HepG2 (cell line): ENCODE results near the gene BRPF1. TPM values are rescaled to one million over a fixed set of nuclear protein-coding genes. Genes with fewer than 3 reads are reported as not detected.

Experiments used
- CHD4 ChIP-seq: fragments of 200-600 bp; sonication (generic); IDR thresholded peaks from 2 replicates; pipeline ENCODE4 v1.7.0; 2017; ENCODE audit warnings: mild to moderate bottlenecking, low read length, borderline replicate concordance
- FOXK1 ChIP-seq: sonication (generic); formaldehyde crosslinking; IDR thresholded peaks from 2 replicates; pipeline ENCODE4 v1.4.0; 2020; ENCODE audit warnings: low read depth, missing genetic modification reagents, borderline replicate concordance
- HNRNPL ChIP-seq: fragments of 200-400 bp; formaldehyde crosslinking; IDR thresholded peaks from 2 replicates; pipeline ENCODE4 v1.6.1; 2017; ENCODE audit warnings: mild to moderate bottlenecking, low read depth, low read length
- HNRNPLL ChIP-seq: fragments of 200-400 bp; formaldehyde crosslinking; IDR thresholded peaks from 2 replicates; pipeline ENCODE4 v1.6.1; 2017; ENCODE audit warnings: mild to moderate bottlenecking, low read depth, low read length; ENCODE audit not compliant: poor library complexity, severe bottlenecking
- HOXA5 ChIP-seq: sonication (generic); formaldehyde crosslinking; IDR thresholded peaks from 2 replicates; pipeline ENCODE4 v1.4.0; 2020; ENCODE audit warnings: missing genetic modification reagents
- KDM5B ChIP-seq: sonication (generic); formaldehyde crosslinking; IDR thresholded peaks from 2 replicates; pipeline ENCODE4 v1.4.0; 2020; ENCODE audit warnings: missing genetic modification reagents, mild to moderate bottlenecking, borderline replicate concordance
- MIER3 ChIP-seq: IDR thresholded peaks from 2 replicates; pipeline ENCODE4 v1.6.1; 2016; ENCODE audit warnings: missing compliant biosample characterization, borderline replicate concordance
- MLLT10 ChIP-seq: sonication (generic); formaldehyde crosslinking; IDR thresholded peaks from 2 replicates; pipeline ENCODE4 v1.4.0; 2020; ENCODE audit warnings: missing genetic modification reagents
- NONO ChIP-seq, 2 experiments: fragments of 450-650 bp in 1 of 2; sonication (generic) in 1 of 2; formaldehyde crosslinking in 1 of 2; IDR thresholded peaks in 1 of 2; conservative IDR thresholded peaks in 1 of 2; 2 replicates each; pipeline versions ENCODE4 v1.6.1 to v1.8.0; 2017 to 2022; ENCODE audit warnings: mild to moderate bottlenecking in 1 of 2, missing genetic modification reagents in 1 of 2, moderate library complexity in 1 of 2
- RFXAP ChIP-seq: sonication (generic); formaldehyde crosslinking; IDR thresholded peaks from 2 replicates; pipeline ENCODE4 v1.4.0; 2020; ENCODE audit warnings: missing genetic modification reagents, borderline replicate concordance
- SATB2 ChIP-seq: sonication (generic); formaldehyde crosslinking; IDR thresholded peaks from 2 replicates; pipeline ENCODE4 v1.5.0; 2020; ENCODE audit warnings: missing genetic modification reagents
- SKI ChIP-seq: fragments of 450-650 bp; IDR thresholded peaks from one replicate; pipeline ENCODE4 v1.6.1; 2018; ENCODE audit warnings: mild to moderate bottlenecking; ENCODE audit not compliant: partially characterized antibody
- SMARCC2 ChIP-seq: fragments of 450-650 bp; IDR thresholded peaks from 2 replicates; pipeline ENCODE4 v1.6.1; 2017; ENCODE audit warnings: antibody characterized with exemption, mild to moderate bottlenecking
- STAG1 ChIP-seq: sonication (generic); formaldehyde crosslinking; IDR thresholded peaks from 2 replicates; pipeline ENCODE4 v1.4.0; 2020; ENCODE audit warnings: missing genetic modification reagents
- ZNF17 ChIP-seq: sonication (generic); formaldehyde crosslinking; IDR thresholded peaks from 2 replicates; pipeline ENCODE4 v1.5.0; 2020; ENCODE audit warnings: mild to moderate bottlenecking, missing genetic modification reagents
- ZNF230 ChIP-seq: sonication (generic); formaldehyde crosslinking; IDR thresholded peaks from 2 replicates; pipeline ENCODE4 v1.4.0; 2020; ENCODE audit warnings: mild to moderate bottlenecking, missing genetic modification reagents
- ZNF256 ChIP-seq: sonication (generic); formaldehyde crosslinking; conservative IDR thresholded peaks from 2 replicates; pipeline ENCODE4 v1.4.0; 2020; ENCODE audit warnings: missing genetic modification reagents
- ZNF343 ChIP-seq: sonication (generic); formaldehyde crosslinking; IDR thresholded peaks from 2 replicates; pipeline ENCODE4 v1.4.0; 2020; ENCODE audit warnings: mild to moderate bottlenecking, missing genetic modification reagents
- ZNF460 ChIP-seq: sonication (generic); formaldehyde crosslinking; IDR thresholded peaks from 2 replicates; pipeline ENCODE4 v1.5.1; 2020; ENCODE audit warnings: missing genetic modification reagents, mild to moderate bottlenecking, borderline replicate concordance
- ZNF557 ChIP-seq: sonication (generic); formaldehyde crosslinking; IDR thresholded peaks from 2 replicates; pipeline ENCODE4 v1.4.0; 2020; ENCODE audit warnings: missing genetic modification reagents
- ZNF720 ChIP-seq: sonication (generic); formaldehyde crosslinking; IDR thresholded peaks from 2 replicates; pipeline ENCODE4 v1.4.0; 2020; ENCODE audit warnings: missing genetic modification reagents
- ZNF746 ChIP-seq: sonication (generic); formaldehyde crosslinking; IDR thresholded peaks from 2 replicates; pipeline ENCODE4 v1.8.0; 2022; ENCODE audit warnings: mild to moderate bottlenecking, missing genetic modification reagents
- ZSCAN25 ChIP-seq: sonication (generic); formaldehyde crosslinking; IDR thresholded peaks from 2 replicates; pipeline ENCODE4 v1.8.0; 2022; ENCODE audit warnings: mild to moderate bottlenecking, missing genetic modification reagents
- ZSCAN30 ChIP-seq: sonication (generic); formaldehyde crosslinking; IDR thresholded peaks from 2 replicates; pipeline ENCODE4 v1.5.0; 2020; ENCODE audit warnings: mild to moderate bottlenecking, missing genetic modification reagents
- polyA plus RNA-seq, 8 experiments: library from polyadenylated mRNA; depleted of rRNA in 3 of 8; stranded (reverse) in 7 of 8; unstranded in 1 of 8; fragments of >200 nt; fragmentation: Illumina TruSeq in 4 of 8; extraction: Trizol in 4 of 8; gene quantifications; 2 replicates each; pipeline versions ENCODE4 v1.2.1 to v1.2.3, GENCODE V29; 2011 to 2016; ENCODE audit warnings: low read depth in 4 of 8, missing spikeins in 1 of 8, mixed read lengths in 1 of 8; ENCODE audit not compliant: insufficient read depth in 1 of 8
- total RNA-seq, 5 experiments: library from RNA; depleted of rRNA; stranded (reverse); fragments of >200 nt; fragmentation: Illumina TruSeq; extraction: Trizol; gene quantifications; 2 replicates each; pipeline ENCODE4 v1.2.3, GENCODE V29; 2016; ENCODE audit warnings: low read depth in 1 of 5
- TF ChIP-seq, protein P1 (sequence below): sonication (generic); formaldehyde crosslinking; IDR thresholded peaks from 2 replicates; pipeline ENCODE4 v1.5.0; 2020; ENCODE audit warnings: mild to moderate bottlenecking, low read depth, missing genetic modification reagents, borderline replicate concordance
- TF ChIP-seq, protein P2 (sequence below): sonication (generic); formaldehyde crosslinking; IDR thresholded peaks from 2 replicates; pipeline ENCODE4 v1.8.0; 2022; ENCODE audit warnings: mild to moderate bottlenecking, missing genetic modification reagents, moderate library complexity
- TF ChIP-seq, protein P3 (sequence below): sonication (generic); formaldehyde crosslinking; IDR thresholded peaks from 2 replicates; pipeline ENCODE4 v1.4.0; 2020; ENCODE audit warnings: missing genetic modification reagents, mild to moderate bottlenecking, borderline replicate concordance

BRPF1 gene
- total and polyA plus RNA-seq, 2 of the 13 experiments (the other 11 are each of a cell fraction or from before 2014, with no cell fraction given), result 7.3 to 10.0 TPM

DNA sequence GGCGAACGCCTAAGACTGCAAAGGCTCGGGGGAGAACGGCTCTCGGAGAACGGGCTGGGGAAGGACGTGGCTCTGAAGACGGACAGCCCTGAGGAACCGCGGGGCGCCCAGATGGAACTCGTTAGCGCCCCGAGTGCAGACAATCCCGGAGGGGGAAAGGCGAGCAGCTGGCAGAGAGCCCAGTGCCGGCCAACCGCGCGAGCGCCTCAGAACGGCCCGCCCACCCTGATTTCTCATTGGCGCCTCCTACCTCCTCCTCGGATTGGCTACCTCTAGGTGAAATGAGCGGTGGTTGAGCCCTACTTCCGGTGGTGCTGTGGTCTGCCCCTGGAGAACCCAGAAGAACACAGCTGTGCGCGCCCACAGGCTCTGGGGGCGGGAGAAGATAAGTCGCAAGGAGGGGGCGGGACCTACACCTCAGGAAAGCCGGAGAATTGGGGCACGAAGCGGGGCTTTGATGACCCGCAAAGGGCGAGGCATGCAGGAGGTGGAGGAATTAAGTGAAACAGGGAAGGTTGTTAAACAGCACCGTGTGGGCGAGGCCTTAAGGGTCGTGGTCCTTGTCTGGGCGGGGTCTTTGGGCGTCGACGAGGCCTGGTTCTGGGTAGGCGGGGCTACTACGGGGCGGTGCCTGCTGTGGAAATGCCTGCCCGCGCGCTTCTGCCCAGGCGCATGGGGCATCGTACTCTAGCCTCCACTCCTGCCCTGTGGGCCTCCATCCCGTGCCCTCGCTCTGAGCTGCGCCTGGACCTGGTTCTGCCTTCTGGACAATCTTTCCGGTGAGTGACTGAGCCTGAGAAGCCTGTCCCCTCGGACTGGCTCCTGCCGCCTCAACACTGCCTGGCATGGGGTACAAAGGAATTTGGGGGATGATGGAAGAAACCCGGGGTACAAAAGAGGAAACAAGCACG lies 18.4 kb downstream of the BRPF1 start, which contains the start of gene OGG1 (continued):
- no peak for TF ChIP-seq STAG1 (CRISPR knock-in tag)
- TF ChIP-seq ZNF746 (CRISPR knock-in tag), result no peak
- no peak; the same call in 1 of the 2 replicates for TF ChIP-seq FOXK1 (CRISPR knock-in tag)
- TF ChIP-seq SMARCC2, result no peak
- TF ChIP-seq, protein P1, sequence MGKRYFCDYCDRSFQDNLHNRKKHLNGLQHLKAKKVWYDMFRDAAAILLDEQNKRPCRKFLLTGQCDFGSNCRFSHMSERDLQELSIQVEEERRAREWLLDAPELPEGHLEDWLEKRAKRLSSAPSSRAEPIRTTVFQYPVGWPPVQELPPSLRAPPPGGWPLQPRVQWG (CRISPR knock-in tag), result no peak
- no peak for TF ChIP-seq SATB2
- TF ChIP-seq, protein P2, sequence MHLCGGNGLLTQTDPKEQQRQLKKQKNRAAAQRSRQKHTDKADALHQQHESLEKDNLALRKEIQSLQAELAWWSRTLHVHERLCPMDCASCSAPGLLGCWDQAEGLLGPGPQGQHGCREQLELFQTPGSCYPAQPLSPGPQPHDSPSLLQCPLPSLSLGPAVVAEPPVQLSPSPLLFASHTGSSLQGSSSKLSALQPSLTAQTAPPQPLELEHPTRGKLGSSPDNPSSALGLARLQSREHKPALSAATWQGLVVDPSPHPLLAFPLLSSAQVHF (CRISPR knock-in tag), result no peak
- TF ChIP-seq HOXA5 (CRISPR knock-in tag), result peak; percentile 29; the same call in 1 of the 2 replicates
- peak; percentile 97 for TF ChIP-seq HNRNPL
- TF ChIP-seq ZNF720 (CRISPR knock-in tag), result no peak
- no peak for TF ChIP-seq MIER3 (CRISPR knock-in tag)
- TF ChIP-seq RFXAP (CRISPR knock-in tag), result 0 out of 2 replicates have a peak, but pooled peaks have one; percentile 71
- TF ChIP-seq ZNF343, result peak; percentile 73; the same call in 1 of the 2 replicates
- no peak for TF ChIP-seq NONO (IDR thresholded peaks at IDR 0.05)
- TF ChIP-seq NONO (CRISPR knock-in tag; conservative IDR thresholded peaks at IDR 0.05), result peak; percentile 37; the same call in 1 of the 2 replicates
- no peak for TF ChIP-seq ZNF557 (CRISPR knock-in tag)
- TF ChIP-seq, protein P3, sequence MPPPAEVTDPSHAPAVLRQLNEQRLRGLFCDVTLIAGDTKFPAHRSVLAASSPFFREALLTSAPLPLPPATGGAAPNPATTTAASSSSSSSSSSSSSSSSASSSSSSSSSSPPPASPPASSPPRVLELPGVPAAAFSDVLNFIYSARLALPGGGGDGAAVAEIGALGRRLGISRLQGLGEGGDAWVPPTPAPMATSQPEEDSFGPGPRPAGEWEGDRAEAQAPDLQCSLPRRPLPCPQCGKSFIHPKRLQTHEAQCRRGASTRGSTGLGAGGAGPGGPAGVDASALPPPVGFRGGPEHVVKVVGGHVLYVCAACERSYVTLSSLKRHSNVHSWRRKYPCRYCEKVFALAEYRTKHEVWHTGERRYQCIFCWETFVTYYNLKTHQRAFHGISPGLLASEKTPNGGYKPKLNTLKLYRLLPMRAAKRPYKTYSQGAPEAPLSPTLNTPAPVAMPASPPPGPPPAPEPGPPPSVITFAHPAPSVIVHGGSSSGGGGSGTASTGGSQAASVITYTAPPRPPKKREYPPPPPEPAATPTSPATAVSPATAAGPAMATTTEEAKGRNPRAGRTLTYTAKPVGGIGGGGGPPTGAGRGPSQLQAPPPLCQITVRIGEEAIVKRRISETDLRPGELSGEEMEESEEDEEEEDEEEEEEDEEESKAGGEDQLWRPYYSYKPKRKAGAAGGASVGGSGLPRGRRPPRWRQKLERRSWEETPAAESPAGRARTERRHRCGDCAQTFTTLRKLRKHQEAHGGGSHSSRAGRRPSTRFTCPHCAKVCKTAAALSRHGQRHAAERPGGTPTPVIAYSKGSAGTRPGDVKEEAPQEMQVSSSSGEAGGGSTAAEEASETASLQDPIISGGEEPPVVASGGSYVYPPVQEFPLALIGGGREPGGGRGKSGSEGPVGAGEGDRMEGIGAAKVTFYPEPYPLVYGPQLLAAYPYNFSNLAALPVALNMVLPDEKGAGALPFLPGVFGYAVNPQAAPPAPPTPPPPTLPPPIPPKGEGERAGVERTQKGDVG (CRISPR knock-in tag), result no peak
- no peak for TF ChIP-seq SKI
- no peak for TF ChIP-seq ZNF460
- TF ChIP-seq ZSCAN30 (CRISPR knock-in tag), result no peak
- TF ChIP-seq ZNF230 (CRISPR knock-in tag), result peak; percentile 66; the same call in 1 of the 2 replicates
- TF ChIP-seq KDM5B, result 0 out of 2 replicates have a peak, but pooled peaks have one; percentile 21
- TF ChIP-seq MLLT10 (CRISPR knock-in tag), result no peak
- TF ChIP-seq ZSCAN25 (CRISPR knock-in tag), result no peak
- peak; percentile 54 for TF ChIP-seq HNRNPLL
- TF ChIP-seq CHD4, result no peak
- no peak for TF ChIP-seq ZNF17 (CRISPR knock-in tag)
- no peak for TF ChIP-seq ZNF256
